HG03097 (cell line): ENCODE data around the gene SLC16A10.
"Not testable (repeated sequence)": the region's sequence is repeated elsewhere in the genome, so short reads cannot be mapped to it uniquely, and the experiment has no call there.

ENCODE experiments used
- ATAC-seq: cut with Tn5 transposase; IDR thresholded peaks from one replicate; pipeline ENCODE4 v1.9.1; 2021; ENCODE audit not compliant: unreplicated experiment, low FRiP score

The SLC16A10 gene, protein sequence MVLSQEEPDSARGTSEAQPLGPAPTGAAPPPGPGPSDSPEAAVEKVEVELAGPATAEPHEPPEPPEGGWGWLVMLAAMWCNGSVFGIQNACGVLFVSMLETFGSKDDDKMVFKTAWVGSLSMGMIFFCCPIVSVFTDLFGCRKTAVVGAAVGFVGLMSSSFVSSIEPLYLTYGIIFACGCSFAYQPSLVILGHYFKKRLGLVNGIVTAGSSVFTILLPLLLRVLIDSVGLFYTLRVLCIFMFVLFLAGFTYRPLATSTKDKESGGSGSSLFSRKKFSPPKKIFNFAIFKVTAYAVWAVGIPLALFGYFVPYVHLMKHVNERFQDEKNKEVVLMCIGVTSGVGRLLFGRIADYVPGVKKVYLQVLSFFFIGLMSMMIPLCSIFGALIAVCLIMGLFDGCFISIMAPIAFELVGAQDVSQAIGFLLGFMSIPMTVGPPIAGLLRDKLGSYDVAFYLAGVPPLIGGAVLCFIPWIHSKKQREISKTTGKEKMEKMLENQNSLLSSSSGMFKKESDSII

GRCh38 chr6:111087106-111087835 is at the start of gene SLC16A10:
Gene SLC16A10 (plus strand): TSS chr6:111087503. CDS start chr6:111087753, 250 bp downstream.
- ATAC-seq, result peak; percentile 80

- ATAC-seq, result no peak
These were observed 48.6 kb upstream of the SLC16A10 start for GRCh38 chr6:111038534-111039252.

GRCh38 chr6:111041917-111042316 is 45.4 kb upstream of the SLC16A10 start:
- ATAC-seq, result no peak

GRCh38 chr6:111047244-111047643 is 40.1 kb upstream of the SLC16A10 start:
- ATAC-seq, result no peak

DNA sequence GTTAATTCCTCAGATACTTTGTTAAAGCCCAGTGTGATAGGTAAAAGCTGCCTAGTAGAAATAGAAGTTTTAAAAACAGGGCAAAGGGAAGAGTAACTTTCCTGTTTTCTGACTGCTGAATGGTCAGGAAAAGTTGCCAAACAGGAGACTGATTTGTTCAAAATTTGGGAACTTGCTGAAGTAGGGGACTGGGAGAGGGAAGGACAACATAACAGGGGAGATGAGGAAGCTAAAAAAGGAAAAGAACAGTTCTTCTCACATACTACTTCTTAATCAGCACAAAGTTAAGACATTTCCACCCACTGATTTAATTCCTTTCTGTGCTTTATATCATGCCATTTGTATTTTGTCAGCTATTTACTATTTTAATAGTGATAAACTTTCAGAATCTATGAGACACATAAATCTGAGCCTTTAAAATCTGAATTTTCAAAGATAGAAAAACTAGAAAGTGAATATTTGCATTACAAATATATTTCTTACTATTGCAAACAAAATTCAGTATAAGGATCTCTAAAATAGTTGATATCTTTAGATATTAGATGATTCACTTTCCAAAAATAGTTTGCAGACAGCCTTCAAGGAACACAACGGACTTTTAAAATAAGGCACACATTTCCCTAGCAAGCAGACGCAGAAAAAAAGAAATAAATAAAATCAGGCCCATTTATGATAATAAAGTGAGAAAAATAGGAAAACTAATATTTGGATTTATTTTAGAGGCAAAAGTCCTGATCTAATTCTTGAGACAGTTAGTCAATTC is 36.9 kb upstream of the SLC16A10 start:
- no peak for ATAC-seq

- ATAC-seq, result no peak
These were observed 35.1 kb upstream of the SLC16A10 start for GRCh38 chr6:111052171-111052570.

DNA sequence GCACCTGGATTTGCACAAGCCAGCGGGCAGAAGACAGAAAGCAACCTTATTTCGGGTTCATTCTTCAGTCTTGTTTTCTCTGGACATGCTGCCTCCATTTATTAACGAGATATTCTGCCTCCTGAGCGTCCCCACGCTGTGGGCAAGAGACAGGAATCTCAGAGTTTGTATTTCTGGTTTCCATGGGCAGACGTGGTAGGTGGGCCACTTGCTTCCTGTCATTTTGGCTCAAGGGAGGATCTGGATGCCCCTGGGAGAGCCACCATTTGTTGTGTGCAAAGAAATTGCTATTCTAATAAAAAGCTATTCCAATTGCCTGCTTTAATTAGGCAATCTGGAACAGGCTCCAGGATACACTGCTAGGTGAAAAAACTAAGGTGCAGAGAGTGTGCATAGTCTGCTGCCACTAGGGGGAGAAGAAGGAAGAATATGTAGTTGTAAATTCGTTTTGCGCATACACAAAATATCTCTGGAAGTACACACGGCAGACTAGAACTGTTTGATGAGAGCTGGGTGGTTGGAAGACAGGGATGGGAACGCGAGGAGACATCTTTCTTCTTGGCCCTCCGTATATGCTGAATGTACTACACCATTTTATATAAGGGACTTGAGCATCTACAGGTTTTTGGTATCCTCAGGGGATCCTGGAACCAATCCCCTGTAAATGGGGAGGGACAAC is 30.1 kb upstream of the SLC16A10 start:
- ATAC-seq, result no peak

DNA sequence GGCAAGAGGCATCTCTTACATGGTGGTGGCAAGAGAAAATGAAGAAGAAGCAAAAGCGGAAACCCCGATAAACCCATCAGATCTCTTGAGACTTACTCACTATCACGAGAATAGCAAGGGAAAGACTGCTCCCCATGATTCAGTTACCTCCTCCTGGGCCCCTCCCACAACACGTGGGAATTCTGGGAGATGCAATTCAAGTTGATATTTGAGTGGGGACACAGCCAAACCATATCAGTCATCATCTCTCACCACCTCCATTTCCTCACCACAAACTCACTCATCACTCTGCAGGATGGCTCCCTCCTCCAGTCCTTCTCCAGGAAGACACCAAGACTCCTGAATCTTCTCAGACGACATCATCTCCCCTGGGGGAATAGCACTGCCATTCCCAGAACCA is 25.8 kb upstream of the SLC16A10 start:
- ATAC-seq, result no peak

GRCh38 chr6:111061985-111062384 is 25.3 kb upstream of the SLC16A10 start:
- not testable (repeated sequence) for ATAC-seq

- ATAC-seq, result not testable (repeated sequence)
These were observed 24.4 kb upstream of the SLC16A10 start for GRCh38 chr6:111062860-111063259.

DNA sequence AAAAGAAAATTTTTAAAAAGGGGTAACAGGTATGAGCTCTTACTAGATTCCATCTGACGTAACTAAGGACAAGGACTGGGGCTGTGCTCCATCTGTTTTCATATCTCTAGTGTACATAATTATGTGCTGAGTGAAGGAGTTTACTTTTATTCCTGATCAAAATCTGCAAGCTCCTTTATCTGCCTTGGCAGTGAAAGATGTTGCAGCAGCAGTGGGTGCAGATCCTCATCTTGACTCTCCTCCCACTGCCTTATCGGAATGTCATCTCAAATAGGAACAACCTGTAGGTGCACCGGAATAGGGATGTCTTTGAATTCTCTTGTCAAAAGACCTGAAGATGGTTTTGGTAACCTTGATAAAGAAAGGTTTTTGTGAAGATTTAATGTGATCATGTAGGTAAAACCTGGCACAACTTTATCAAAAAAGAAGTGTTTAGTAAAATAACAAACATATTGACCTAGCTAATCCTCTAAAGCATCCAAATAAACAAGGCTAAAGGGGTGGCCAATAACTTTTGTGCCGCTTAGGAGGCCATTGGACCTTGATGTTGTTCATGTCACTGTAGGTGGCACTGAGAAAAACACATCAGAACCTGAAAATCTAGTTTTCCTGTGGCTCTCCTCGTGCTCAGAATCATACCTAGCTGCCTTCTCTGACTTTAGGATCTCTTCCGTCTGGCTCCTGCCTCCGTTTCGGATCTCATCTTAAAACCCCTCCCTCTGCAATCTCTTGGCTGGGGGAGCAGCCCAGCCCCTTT is 19.0 kb upstream of the SLC16A10 start:
- no peak for ATAC-seq

DNA sequence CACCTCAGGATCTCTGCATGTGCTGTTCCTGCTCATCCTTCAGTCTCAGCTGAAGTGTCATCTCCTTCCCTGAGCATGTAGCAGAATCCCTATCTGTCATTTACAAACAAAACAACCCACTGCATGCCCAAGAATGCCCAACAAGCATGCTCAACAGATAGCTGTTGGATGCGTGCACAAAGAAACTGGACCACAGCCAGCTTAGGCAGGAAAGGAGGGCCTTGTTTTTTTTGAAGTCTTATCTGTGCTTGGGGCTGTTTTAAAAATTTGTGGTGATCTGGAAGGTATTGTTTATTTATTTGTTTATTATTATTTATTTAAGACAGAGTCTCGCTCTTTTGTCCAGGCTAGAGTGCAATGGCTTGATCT is 18.5 kb upstream of the SLC16A10 start:
- ATAC-seq, result no peak

- ATAC-seq, result no peak
These were observed 17.8 kb upstream of the SLC16A10 start for GRCh38 chr6:111069382-111070104.

GRCh38 chr6:111070105-111071005 is 16.9 kb upstream of the SLC16A10 start:
- no peak for ATAC-seq

- no peak for ATAC-seq
These were observed 14.4 kb upstream of the SLC16A10 start for GRCh38 chr6:111072801-111073360.

- ATAC-seq, result no peak
These were observed 13.0 kb upstream of the SLC16A10 start for GRCh38 chr6:111074311-111074710.
